HG02840 (cell line): ENCODE data around the gene SPATA6.
"Not testable (repeated sequence)": the region's sequence is repeated elsewhere in the genome, so short reads cannot be mapped to it uniquely, and the experiment has no call there.

ENCODE experiments used
- ATAC-seq: cut with Tn5 transposase; IDR thresholded peaks from one replicate; pipeline ENCODE4 v1.9.1; 2021; ENCODE audit warnings: mild to moderate bottlenecking, moderate library complexity, moderate number of reproducible peaks; ENCODE audit not compliant: unreplicated experiment, low FRiP score

Gene SPATA6

GRCh38 chr1:48371598-48371997 is 100.4 kb downstream of the SPATA6 start:
- no peak for ATAC-seq

- ATAC-seq: no peak
Measured at GRCh38 chr1:48362901-48363300, 109.1 kb downstream of the SPATA6 start.

GRCh38 chr1:48356901-48357300 is 115.1 kb downstream of the SPATA6 start:
- ATAC-seq: no peak

- ATAC-seq: no peak
Measured at GRCh38 chr1:48344373-48344772, 127.6 kb downstream of the SPATA6 start.

- ATAC-seq: no peak
Measured at GRCh38 chr1:48341221-48341620, 130.8 kb downstream of the SPATA6 start.

- no peak for ATAC-seq
Measured at GRCh38 chr1:48338257-48338656, 133.7 kb downstream of the SPATA6 start.

- no peak for ATAC-seq
Measured at GRCh38 chr1:48333316-48333715, 138.7 kb downstream of the SPATA6 start.

GRCh38 chr1:48332115-48332514 is 139.9 kb downstream of the SPATA6 start:
- ATAC-seq: no peak

- no peak for ATAC-seq
Measured at GRCh38 chr1:48329905-48330304, 142.1 kb downstream of the SPATA6 start.

GRCh38 chr1:48329486-48329885 is 142.5 kb downstream of the SPATA6 start:
- ATAC-seq: no peak

GRCh38 chr1:48311829-48312228 is 160.2 kb downstream of the SPATA6 start:
- not testable (repeated sequence) for ATAC-seq

GRCh38 chr1:48309564-48310082 is 162.4 kb downstream of the SPATA6 start:
- no peak for ATAC-seq

- no peak for ATAC-seq
Measured at GRCh38 chr1:48302652-48303051, 169.4 kb downstream of the SPATA6 start.

- no peak for ATAC-seq
Measured at GRCh38 chr1:48294656-48295055, 177.3 kb downstream of the SPATA6 start.

- not testable (repeated sequence) for ATAC-seq
Measured at GRCh38 chr1:48294094-48294493, 177.9 kb downstream of the SPATA6 start.

- no peak for ATAC-seq
Measured at GRCh38 chr1:48292706-48293105, 179.3 kb downstream of the SPATA6 start.

- ATAC-seq: no peak
Measured at GRCh38 chr1:48291421-48291820, 180.6 kb downstream of the SPATA6 start.

GRCh38 chr1:48285525-48285924 is 186.5 kb downstream of the SPATA6 start:
- no peak for ATAC-seq

- not testable (repeated sequence) for ATAC-seq
Measured at GRCh38 chr1:48284696-48285420, 187.1 kb downstream of the SPATA6 start.

GRCh38 chr1:48282329-48282728 is 189.7 kb downstream of the SPATA6 start:
- not testable (repeated sequence) for ATAC-seq

GRCh38 chr1:48277437-48277836 is 194.6 kb downstream of the SPATA6 start:
- not testable (repeated sequence) for ATAC-seq

GRCh38 chr1:48266576-48266975 is 205.4 kb downstream of the SPATA6 start:
- no peak for ATAC-seq
